NCI-H128 (cell line): ENCODE results near the gene LYZL1.
A peak's percentile ranks its signal among the peaks of the same experiment; 100 is the strongest.
"Not testable (repeated sequence)": the region's sequence is repeated elsewhere in the genome, so short reads cannot be mapped to it uniquely, and the experiment has no call there.

Experiments used
- DNase-seq: peaks from one replicate; lab custom pipeline; 2025; ENCODE audit not compliant: unreplicated experiment; lab: John Stamatoyannopoulos, UW

Gene LYZL1

GRCh38 chr10:29259498-29259897 lies 29.4 kb upstream of the LYZL1 start:
- DNase-seq = no peak

GRCh38 chr10:29263506-29263905 lies 25.4 kb upstream of the LYZL1 start:
- DNase-seq = no peak

- no peak for DNase-seq
Observed at GRCh38 chr10:29265210-29265768, 23.6 kb upstream of the LYZL1 start.

GRCh38 chr10:29266641-29267040 lies 22.2 kb upstream of the LYZL1 start:
- DNase-seq = no peak

- no peak for DNase-seq
Observed at GRCh38 chr10:29268011-29268410, 20.9 kb upstream of the LYZL1 start.

GRCh38 chr10:29269486-29269885 lies 19.4 kb upstream of the LYZL1 start:
- DNase-seq = no peak

- DNase-seq = no peak
Observed at GRCh38 chr10:29270883-29271282, 18.0 kb upstream of the LYZL1 start.

- no peak for DNase-seq
Observed at GRCh38 chr10:29271877-29272276, 17.0 kb upstream of the LYZL1 start.

- DNase-seq = no peak
Observed at GRCh38 chr10:29273478-29273877, 15.4 kb upstream of the LYZL1 start.

GRCh38 chr10:29276251-29276850 lies 12.5 kb upstream of the LYZL1 start:
- DNase-seq = no peak

- DNase-seq = no peak
Observed at GRCh38 chr10:29277296-29277695, 11.6 kb upstream of the LYZL1 start.

GRCh38 chr10:29279779-29280487 lies 8.9 kb upstream of the LYZL1 start:
- DNase-seq = no peak

- no peak for DNase-seq
Observed at GRCh38 chr10:29280488-29280840, 8.4 kb upstream of the LYZL1 start.

- DNase-seq = no peak
Observed at GRCh38 chr10:29285624-29286051, 3.2 kb upstream of the LYZL1 start.

- DNase-seq = no peak
Observed at GRCh38 chr10:29287635-29288034, 1.2 kb upstream of the LYZL1 start.

GRCh38 chr10:29291561-29291960 lies 2.7 kb downstream of the LYZL1 start:
- not testable (repeated sequence) for DNase-seq

GRCh38 chr10:29292406-29292805 lies 3.5 kb downstream of the LYZL1 start:
- DNase-seq = not testable (repeated sequence)

- DNase-seq = no peak
Observed at GRCh38 chr10:29295813-29296212, 6.9 kb downstream of the LYZL1 start.

GRCh38 chr10:29297678-29298077 lies 8.8 kb downstream of the LYZL1 start:
- no peak for DNase-seq

- DNase-seq = no peak
Observed at GRCh38 chr10:29301359-29301910, 12.6 kb downstream of the LYZL1 start.

- DNase-seq = no peak
Observed at GRCh38 chr10:29302499-29302898, 13.6 kb downstream of the LYZL1 start.

GRCh38 chr10:29304264-29304994 lies 15.6 kb downstream of the LYZL1 start:
- peak; percentile 15 for DNase-seq
